SIG-M5 (cell line): Measurements from ENCODE around the gene NANP.

ENCODE experiments used
- DNase-seq: peaks from one replicate; lab custom pipeline; 2025; lab: John Stamatoyannopoulos, UW

The NANP gene

DNA sequence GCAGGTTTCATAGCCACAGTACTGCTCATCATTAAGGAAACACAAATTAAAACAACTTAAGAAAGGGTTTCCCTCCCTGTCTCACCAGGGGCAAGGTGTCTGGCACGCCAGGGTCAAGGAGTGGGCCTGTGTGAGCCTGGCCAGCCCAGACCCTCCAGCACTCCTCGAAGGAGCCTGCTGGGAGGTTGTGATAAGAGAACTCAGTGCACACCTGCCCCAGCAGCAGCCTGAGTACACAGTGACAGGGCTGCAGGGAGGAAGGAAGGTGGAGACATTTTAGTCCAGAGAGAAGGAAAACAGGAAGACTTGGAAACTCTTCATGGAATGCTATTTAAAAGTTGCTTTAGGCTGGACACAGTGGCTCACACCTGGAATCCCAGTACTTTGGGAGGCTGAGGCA lies 52.6 kb downstream of the NANP start:
- DNase-seq = no peak

DNA sequence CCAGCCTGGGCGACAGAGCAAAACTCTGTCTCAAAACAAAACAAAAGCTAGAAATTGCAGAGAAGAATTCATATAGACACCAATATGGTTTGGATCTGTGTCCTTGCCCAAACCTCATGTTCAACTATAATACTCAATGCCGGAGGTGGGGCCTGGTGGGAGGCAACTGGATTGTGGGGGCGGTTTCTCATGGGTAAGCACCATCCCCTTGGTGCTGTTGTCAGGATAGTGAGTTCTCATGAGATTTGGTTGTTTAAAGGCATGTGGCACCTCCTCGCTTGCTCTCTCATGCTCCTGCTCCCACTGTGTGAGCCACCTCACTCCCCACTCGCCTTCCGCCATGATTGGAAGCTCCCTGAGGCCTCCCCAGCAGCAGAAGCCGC lies 53.7 kb downstream of the NANP start:
- no peak for DNase-seq

DNA sequence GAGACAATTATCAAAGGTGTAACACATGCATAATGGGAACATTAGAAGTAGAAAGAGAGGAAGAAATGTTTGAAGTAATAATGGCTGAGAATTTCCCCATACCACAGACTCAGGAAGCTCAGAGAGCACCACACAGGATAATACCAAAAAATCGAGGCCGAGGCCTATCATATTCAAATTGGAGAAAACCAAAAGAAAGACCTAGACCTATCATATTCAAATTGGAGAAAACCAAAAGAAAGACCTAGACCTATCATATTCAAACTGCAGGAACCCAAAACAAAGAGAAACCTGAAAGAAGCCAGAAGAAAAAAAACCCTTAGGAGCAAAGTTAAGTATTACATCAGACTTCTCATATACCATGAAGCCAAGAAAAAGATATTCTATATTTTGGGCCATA lies 56.5 kb downstream of the NANP start:
- DNase-seq = no peak

DNA sequence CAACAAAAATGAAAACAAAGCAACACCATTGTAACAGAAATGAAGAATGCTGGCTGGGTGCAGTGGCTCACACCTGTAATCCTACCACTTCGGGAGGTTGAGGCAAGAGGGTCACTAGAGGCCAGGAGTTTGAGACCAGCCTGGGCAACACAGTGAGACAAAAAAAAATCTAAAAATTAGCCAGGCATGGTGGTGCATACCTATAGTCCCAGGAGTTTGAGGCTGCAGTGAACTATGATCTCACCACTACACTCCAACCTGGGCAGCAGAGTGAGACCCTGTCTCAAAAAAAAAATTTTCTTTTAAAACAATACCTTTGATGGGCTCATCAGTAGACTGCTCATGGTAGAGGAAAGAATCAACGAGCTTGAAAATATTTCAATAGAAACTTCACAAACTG lies 57.0 kb downstream of the NANP start:
- no peak for DNase-seq

DNA sequence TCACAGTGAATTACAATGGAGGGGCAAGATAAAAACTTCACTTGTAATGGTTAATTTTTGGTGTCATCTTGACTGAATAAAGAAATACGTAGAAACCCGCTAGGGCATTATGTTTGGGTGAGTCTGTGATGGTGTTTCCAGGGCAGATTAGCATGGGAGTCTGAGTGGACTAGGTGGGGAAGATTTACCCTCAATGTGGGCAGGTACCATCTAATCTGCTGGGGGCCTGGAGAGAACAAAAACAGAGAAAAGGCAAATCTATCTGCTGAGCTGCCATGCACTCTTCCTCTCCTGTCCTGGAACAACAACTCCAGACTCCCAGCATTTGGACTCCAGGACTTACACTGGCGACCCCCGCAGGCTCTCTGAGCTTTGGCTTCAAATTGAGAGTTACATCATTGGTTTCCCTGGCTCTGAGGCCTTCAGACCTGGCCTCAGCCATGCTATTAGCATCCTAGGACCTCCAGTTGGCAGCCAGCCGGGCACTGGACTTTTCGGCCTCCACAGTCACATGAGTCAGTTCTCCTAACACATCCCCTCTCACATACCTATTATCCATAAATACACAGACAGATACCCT lies 58.1 kb downstream of the NANP start:
- DNase-seq = no peak

DNA sequence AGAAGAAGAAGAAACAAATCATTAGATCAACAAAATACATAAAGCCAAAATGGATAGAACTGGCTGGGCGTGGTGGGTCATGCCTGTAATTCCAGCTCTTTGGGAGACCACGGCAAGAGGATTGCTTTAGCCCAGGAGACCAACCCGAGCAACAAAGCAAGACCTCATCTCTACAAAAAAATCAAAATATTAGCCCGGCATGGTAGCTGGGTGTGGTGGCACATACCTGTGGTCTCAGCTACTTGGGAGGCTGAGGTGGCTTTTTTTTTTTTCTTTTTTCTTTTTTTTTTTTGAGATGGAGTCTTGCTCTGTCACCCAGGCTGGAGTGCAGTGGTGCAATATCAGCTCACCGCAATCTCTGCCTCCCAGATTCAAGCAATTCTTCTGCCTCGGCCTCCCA lies 59.9 kb downstream of the NANP start:
- DNase-seq = no peak

DNA sequence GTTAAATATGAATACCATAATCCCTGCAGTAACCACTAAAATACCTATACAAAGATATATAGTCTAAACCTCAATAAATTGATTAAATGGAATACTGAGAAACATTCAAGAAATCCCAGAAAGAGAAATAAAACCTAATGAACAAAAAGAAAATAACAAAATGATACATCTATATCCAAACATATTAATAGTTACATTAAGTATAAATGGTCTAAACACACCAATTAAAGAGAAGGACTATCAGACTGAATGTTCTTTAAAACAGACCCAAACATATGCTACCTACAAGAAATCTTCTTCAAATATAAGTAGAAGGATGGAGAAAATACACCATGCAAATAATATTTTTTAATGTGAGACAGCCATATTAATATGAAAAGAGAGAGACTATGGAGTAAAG lies 60.5 kb downstream of the NANP start:
- no peak for DNase-seq
